HT-29 (cell line): ENCODE results near the gene EMC8. TPM values are rescaled to one million over a fixed set of nuclear protein-coding genes. Genes with fewer than 3 reads are reported as not detected.
A peak's percentile ranks its signal among the peaks of the same experiment; 100 is the strongest.

Source experiments
- DNase-seq: peaks from one replicate; pipeline ENCODE4 v3.0.0-alpha.2; 2015; ENCODE audit warnings: low spot score
- total RNA-seq: library from RNA; depleted of rRNA; stranded (reverse); fragments of >200 nt; shearing (Covaris generic); gene quantifications from 2 replicates; pipeline ENCODE4 v1.2.3, GENCODE V29; 2014

The EMC8 gene
- total RNA-seq, 1 experiment from 2014 or later = 98.2 TPM

DNA sequence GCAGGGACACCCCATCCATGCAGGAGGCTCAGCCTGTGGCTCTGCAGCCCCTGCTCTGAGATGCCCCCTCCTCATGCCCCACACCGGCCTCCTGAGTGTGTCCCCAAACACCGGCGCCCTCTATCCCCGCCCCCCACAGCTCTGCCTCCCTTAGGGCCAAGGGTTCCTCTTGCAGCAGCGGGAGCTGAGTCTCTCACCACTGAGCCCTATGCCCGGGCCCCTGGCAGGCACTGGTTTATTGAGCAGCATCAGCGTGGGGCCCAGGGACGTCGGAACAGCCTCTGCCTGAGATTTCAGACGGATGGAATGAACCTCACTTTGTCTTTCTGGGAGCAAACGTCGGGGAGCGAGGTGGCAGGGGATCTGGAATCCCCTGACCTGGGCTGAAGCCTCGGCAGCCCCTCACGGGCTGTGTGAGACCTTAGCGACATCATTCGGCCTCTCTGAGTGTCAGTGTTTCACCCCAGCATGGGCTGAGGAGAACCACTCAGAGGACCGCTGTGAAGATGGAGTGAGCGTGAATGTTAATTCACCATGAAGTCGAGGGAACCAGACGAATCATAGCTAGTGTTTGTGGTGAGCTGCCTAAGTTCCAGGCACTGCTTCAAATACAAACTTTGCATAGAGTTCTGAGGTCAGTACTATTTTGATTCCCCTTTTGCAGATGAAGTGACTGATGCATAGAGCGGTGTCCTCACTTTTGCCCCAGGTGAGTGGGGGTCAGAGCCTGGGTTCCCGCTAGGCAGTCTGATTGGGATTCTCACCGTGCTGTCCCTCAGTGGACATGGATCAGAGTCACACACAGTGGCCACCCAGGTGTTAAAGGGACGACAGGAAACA, 43.2 kb downstream of the EMC8 start:
- DNase-seq = no peak

- DNase-seq = no peak
Observed at GRCh38 chr16:85754413-85754812, 44.9 kb downstream of the EMC8 start.

DNA sequence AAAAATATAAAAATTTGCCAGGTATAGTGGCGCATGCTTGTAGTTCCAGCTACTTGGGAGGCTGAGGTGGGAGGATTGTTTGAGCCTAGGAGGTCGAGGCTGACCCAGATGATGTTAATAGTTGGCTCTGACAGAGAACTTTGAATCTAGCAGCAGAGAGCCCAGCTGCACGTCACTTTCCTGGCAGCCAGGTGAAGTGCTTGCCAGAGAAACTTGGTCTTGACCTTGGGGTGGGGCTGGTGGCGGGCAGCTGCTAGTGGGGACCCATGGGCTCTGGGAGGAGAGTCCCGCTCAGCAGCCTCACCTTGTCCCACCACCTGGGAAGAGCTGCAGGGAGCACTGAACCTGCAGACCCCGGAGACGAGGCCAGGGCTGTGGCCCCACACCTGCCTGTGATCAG, 45.4 kb downstream of the EMC8 start:
- no peak for DNase-seq

DNA sequence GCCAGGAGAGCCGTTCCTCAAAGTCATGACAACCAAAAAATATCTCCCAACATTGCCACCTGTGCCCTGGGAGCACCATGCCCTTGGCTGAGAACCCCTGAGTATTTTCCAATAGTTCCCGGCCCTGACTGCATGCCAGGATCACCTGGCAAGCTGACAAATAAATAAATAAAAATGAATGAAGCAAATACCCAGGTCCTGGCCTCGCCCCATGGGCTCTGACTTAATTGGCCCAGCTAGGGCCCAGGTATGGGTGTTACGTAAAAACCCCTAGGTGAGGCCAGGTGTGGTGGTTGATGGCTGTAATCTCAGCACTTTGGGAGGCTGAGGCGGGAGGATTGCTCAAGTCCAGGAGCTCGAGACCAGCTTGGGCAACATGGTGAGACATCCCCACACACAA, 45.8 kb downstream of the EMC8 start:
- no peak for DNase-seq

- no peak for DNase-seq
Observed at GRCh38 chr16:85752511-85753420, 46.6 kb downstream of the EMC8 start.

GRCh38 chr16:85751698-85752501, 47.4 kb downstream of the EMC8 start:
- DNase-seq = no peak

DNA sequence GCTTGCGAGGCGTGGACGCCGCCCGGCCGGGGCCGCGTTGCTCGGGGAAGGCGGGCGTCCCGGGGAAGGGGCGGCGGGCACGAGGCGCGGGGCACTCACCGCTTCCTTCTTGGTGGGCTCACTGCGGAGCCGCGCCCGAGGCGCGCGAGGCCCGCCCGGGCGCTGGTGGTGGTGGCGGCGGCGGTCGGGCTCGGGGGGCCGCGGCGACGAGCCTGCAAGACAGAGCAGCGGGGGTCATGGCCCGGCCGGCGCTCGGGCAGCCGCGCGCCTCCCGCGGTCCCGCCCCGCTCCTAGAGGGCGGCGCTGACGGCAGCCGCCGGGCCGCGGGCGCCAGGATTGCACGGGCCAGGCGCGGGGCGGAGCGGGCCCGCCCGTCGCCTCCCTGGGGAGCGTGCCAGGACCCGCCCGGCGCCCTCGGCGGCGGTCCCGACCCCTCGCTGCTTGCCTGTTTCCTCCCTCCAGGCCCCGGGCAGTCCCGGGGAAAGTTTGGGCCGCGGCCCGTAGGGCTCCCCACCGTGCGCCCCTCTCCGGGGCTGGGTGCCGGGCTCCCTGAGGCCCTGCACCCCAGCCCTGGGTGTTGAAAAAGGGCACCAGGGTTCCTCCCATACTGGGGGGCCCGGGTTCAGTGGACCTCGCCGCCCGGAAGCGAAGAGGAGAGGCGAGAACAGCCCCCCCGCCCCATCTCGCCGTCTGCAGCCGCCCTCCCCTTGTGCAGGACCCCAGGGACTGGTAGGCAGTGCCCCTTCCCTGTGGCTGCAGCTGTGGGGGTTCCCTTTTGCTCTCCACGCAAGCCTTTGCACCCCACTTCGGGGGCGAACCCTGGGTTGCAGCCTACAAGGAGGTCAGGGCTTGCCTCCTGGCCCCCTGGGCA, 48.3 kb downstream of the EMC8 start, which contains the start of gene C16orf74:
Gene C16orf74, minus strand, starts transcription at position 270 of the 871 bp plus-strand sequence. CDS start 15,879 bp downstream, outside the sequence.
- DNase-seq = peak; percentile 77

DNA sequence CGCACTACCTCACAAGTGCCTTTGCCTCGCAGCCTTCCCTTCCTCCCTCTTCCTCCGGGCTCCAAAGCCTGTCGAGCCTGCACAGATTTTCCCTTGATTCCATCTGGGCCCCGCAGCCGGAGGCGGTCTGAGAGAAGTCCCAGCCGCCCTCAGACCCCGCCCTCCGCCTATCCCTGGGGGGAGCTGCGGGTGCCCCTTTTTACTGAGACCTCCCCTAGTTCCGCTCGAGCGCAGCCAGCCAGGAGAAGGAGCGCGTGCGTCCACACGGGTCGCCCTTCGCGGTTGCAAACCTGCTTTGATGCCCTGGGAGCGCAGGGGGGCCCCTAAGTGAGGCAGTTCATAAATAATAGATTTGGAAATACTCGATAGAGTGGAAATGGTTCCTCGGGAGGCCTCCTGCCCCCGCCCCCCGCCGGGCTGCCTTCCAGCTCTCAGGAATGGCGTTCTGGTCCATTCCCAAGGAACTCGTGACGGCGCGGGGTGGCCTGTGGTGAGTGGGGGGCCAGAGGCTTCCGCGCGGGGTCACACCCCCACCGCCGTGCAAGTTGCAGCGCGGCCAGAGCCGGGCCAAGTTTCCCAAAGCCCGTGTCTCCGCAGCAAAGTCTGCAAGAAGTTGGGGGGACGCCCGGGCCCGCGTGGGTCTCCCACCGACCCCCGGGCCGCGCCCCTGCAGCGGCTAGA, 49.1 kb downstream of the EMC8 start:
- DNase-seq = peak; percentile 35

GRCh38 chr16:85749771-85750145, 49.6 kb downstream of the EMC8 start:
- DNase-seq = no peak

DNA sequence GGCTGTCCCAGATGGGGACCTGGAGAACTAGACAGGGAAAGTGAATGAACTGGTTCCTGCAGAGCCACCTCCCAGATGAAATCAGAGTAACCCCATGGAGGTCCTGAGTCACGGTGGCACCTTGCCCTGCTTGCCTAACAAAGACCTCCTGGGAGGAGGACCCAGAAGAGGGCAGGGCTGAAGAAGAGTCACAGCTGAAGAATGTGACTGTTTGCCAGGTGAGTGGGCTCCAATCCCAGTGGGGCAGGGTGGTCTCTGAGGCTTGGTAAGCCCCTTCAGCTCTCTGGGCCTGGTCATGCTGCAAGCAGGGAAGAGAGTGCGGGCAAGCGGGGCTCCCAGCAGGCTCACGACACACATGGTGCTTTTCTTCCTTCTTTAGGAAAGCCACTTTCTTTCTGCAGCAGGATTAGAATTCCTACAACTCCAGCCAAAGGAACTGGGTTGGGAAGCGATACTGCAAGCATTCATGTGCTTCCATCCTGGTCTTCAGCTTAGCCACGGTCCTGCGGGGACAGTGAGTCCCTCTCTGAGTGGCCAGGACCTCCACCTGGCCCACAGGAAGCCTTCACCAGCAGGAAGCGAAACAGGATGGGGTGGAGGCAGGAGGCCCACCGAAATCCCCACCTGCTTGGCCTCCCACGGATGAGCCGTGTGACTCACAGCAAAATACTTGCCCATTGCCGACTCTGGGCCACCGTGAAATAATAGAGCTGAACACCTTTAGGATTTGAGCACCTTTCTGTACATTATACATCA, 52.7 kb downstream of the EMC8 start:
- DNase-seq = peak; percentile 92

DNA sequence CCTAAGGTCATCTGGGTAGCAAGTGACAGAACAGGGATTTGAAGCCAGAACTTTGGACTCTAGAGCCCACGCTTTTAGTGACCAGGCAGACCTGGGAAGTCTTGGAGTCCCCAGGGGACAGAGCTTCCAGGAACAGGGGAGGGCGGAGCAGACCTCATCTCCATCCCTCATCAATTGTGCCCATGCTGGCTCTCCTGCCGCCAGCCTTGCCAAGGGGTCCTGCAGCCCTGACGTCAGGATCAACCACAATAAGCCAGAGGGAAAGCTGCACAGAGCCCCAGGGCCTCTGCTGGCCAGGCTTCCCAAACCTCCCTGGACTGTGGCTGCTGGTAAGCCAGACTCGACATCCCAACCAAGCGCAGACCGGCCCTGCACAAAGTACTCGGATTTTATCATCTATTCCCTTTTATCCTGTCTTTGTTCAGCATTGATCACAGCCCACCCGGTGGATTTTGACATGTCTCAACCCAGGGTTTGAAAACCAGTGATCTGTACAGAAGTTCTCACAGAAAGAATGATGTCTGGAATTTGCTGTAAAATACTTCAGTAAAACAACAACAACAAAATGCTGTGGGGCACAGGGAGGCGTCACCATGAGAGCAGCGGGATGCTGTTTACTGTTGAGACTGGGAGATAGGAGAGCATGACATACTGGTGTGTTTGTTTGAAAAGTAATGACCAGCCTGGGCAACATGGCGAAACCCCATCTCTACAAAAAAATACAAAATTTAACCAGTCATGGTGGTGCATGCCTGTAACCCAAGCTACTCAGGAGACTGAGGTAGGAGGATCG, 60.2 kb downstream of the EMC8 start:
- no peak for DNase-seq

DNA sequence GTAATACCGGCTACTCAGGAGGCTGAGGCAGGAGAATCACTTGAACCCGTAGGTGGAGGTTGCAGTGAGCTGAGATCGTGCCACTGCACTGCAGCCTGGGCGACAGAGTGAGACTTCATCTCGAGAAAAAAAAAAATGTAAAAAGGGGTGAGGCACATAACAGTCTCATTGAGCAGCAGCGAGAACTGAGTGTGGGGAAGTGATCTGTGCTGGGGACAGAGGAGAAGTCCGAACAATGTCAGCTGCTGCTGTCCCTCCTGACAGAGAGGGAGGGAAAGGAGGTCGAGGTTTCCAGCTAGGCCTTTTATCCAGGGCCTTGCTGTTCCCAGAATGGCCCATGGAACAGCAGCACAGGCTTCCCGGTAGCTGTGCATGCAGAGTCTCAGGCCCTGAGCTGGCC, 62.4 kb downstream of the EMC8 start:
- no peak for DNase-seq

DNA sequence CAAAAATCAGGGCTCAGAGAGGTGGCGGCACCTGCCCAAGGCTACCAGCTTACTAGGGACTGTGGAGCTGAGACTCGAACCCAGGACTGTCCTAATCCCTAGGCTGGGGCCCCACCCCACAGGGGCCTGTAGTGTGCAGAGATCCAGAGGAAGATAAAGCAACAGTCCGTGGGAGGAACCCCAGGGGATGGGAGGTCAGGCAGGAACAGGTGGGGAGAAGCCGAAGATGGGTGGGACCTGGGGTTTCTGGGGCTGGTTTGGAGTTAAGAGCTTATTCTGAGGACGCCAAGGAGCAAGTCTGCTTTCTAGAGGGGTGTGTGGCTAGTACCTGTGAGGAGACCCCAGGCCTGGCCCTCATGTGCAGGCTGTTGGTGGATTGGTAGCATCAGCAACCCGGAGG, 63.4 kb downstream of the EMC8 start:
- DNase-seq = no peak

DNA sequence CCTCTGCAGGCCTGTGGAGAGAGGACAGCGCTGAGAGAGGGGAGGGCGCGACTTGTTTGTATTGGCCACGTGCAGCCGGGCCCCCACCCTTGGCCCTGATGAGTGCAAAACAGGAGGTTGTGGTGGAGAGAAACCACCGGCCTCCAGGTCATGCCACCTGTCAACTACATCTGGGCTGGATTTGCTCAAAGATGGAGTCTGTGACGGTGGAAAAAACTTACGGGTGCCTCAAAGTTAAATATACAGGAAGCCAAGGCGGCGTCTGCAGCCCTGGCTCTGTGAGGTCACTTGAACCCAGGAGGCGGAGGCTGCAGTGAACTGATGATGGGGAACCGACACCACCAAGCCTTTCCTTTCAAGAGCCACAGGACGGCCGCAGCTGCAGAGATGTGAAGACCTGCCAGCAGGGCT, 64.1 kb downstream of the EMC8 start:
- no peak for DNase-seq

DNA sequence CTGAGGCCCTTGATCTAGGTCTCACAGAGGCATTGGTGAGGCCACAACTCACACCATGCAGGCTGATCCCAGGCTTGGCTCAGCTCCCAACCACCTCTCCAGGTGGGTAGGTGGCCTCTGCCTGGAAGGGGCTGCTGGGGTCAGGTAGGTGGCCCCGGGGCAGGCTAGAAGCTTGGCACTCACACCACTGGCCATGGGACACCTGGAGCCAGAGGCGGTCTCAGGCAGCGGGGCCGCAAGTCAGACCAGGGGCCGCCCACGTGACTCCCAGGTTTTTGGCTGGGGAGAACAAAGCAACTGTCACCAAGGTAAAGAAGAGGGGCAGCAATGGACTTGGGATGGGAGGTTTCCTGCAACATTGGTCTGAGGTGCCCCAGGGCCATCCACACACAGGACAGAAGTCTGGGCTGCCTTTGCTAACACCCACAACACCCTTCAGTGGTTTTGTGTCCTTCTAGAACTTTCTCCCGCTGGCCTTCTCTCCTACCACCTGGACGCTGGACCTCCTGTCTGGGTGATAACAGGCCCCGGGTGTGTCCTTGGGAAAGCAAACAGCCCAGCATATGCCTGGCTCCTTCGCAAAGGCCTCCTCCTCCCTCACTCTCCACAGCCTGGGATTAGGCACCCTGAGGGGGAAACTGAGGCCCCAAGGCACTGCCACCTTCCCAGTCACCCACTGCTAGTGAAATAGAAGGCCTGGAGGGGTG, 64.9 kb downstream of the EMC8 start:
- DNase-seq = no peak

DNA sequence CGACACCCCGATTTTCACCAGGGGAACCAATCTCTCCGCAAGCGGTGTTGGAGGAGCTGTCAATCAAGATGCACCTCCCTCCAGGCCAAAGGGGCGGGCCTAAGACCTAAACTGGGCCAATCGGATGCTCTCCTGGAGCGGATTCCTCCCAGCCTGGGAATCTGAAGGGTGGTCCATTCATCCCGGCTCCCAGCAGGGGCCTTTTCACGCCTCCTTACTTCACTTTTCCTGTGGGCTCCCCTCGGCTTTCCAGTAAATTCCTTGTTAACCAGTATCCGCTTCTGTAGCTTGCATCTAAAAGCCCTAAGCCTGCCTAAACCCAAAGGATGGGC, 65.5 kb downstream of the EMC8 start:
- no peak for DNase-seq

DNA sequence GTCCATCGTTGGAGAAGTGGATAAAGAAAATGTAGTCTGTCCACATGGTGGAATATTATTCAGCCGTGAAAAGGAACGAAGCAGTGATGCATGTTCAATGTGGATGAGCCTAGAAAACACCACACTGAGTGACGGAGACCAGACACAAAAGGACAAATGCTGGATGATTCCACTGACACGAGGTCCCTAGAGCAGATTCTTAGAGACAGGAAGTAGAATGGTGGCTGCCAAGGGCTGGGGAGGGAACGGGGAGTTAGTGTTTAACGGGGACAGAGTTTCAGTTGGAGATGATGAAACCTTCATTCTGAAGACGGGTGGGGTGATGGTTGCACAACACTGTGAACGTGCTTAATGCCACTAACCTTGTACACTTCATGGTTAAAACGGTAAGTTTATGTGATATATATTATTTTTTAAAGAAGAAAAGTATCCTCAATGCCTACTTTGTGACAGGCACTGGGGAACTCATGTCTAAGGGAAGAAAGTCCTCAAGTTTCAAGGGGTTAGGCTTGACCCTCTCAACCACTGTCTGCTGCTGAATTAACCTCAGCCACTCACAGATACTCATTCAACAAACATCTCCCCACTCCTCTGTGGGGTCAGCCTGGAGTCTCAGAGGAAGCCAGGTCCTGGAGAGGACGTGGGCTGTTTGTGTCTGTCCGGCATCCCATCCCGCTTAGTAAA, 66.0 kb downstream of the EMC8 start:
- DNase-seq = no peak
